NOMO-1 (cell line): Measurements from ENCODE around the gene LRG1.
A peak's percentile ranks its signal among the peaks of the same experiment; 100 is the strongest.

Experiments
- DNase-seq, 2 experiments: peaks; one replicate each; lab custom pipeline; 2025; ENCODE audit not compliant: unreplicated experiment in 2 of 2; lab: John Stamatoyannopoulos, UW

LRG1 gene

DNA sequence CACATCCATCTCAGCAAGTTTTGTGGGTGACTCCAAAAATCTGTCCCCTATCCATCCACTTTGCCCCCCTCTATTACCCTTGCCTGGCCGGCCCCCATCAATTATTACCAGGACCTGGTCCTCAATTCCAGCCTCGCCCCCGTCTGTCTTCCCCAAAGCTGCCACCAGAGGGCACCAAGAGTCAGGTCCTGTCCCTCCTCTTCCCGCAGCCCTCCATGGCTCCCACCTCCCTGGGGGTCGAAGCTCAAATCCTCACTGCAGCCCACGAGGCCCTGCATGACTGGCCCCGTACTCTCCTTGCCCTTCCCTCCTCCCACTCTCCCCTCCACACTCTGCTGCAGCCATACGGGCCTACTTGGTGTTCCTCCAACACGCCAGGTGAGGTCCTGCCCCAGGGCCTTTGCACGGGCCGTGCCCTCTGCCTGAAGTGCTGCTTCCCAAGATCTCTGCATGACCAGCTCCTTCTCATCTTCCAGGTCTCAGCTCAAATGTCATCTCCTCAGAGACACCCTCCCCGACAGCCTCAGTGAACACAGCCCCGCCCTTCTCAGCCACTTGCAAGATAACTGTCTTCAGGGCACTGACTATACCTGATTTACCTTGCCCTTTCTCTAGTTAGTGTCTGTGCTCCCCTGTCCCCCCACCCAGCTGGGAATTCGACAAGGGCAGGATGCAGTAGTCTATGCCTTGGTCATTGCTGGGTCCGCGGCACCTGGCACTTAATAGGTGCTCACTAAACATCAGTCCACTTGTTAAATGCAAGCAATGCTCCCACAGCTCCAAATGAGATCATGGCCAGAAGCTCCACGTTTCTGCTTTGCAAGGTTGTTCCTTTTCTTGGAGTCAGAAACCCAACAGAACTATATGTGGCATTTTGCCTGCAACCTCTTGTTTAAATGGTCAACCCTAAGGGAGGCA lies 36.4 kb upstream of the LRG1 start:
- DNase-seq = no peak

DNA sequence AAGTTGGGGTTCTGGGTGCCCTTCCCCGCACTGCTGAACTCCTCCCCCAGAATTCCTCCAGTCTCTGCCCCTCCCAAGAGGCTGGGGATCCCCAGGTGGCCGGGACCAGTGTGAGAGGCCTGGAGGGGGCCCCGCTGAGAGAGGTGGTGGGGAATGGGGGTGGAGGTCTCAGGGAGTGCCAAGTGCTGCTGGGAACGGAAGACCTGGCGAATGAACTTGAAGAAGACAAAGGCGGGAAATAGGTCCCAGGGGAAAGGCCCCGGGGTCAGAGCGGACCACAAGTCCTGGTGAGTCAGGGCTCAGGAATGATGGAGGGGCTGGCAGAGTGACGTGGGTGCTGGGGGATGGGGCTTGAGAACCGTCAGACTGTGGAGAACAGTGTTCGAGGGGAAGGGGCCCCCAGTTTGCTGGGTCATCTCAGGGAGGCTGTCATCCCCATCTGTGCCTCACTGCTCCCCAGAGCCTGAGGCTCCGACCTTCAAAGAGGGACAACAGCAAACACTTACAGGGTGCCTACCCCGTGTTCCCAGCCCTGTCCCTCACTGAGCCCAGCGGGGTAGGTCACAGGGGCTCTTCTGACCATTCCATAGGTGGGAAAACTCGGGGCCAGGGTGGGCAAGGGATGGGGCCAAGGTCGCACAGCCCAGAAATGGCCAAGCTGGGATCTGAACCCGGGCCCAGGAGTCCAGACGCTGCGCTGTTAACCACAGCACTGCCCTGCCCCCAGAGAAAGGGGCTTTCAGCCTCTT lies 35.6 kb upstream of the LRG1 start:
- no peak for DNase-seq

DNA sequence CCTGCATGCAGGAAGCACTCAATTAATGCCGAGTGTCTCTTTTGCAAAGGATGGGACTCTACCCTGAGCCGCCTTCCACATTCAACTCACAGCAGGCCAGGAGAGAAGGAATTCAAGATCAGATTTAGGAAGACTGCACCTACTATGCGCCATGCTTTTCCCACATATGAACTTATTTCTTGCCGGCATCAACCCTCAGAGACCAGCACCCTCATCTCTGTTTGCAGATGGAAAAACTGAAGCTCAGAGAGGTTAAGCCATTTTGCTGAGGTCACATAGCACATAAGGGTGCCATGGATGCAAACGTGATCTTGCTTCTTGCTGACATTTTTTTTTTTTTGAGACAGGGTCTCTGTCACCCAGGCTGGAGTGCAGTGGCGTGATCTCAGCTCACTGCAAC lies 33.8 kb upstream of the LRG1 start:
- DNase-seq = no peak

DNA sequence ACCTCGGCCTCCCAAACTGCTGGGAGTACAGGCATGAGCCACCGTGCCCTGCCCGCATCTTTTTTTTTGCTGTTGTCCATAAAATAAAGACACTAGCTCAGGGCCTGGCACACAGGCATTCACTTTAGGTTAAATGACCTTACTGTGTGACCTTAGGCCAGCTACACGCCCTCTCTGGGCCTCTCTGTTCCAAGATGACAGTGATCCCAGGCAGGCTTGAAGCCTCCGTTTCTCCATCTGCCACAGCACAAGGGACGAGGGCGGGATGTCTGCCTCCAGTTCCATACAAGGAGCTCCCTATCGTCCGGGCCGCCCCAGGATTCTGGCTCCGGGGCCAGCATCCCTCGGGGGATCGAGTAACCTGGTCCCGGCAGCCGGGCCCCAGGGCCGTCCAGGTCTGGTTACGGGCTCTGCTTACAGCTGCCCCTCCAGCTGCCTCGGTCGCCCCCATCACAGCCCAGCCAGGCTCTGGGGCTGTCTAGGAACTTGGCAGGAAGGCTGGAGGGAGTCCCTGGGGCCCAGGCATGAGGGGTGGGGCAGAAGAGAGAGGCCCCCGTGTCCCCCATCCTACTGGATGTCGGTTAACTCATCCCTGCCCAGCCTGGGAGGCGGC lies 31.6 kb upstream of the LRG1 start:
- DNase-seq = no peak

DNA sequence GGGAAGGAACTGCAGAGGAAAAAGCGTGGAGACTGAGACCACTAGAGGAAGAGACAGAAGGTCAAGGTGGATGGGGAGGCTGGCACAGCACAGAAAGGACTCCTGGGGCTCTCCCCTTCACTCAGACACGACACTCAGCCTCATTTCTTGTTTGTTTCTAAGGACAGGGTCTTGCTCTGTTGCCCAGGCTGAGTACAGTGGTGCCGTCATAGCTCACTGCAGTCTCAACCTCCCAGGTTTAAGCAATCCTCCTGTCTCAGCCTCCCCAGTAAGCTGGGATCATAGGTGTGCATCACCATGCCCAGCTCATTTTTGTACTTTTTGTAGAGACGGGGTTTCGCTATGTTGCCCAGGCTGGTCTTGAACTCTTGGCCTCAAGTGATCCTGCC lies 31.1 kb upstream of the LRG1 start:
- DNase-seq = no peak

DNA sequence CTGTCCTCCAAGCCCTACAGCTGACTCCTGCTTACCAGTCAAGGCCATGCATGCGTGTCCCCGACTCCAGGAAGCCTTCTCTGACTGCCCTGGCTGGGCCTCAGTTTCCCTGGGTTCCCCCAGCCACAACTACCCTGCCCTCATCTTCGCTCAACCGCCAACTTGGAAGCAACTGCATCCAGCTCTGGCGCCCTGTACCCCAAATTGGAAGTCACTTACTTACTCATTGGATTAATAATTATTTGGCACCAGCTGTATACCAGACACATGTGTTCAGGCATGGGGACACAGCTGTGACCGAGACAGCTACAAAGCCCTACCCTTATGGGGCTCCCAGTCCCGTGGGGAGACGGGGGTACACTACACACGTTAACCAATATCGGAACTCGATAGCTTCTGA lies 30.6 kb upstream of the LRG1 start:
- DNase-seq = no peak

DNA sequence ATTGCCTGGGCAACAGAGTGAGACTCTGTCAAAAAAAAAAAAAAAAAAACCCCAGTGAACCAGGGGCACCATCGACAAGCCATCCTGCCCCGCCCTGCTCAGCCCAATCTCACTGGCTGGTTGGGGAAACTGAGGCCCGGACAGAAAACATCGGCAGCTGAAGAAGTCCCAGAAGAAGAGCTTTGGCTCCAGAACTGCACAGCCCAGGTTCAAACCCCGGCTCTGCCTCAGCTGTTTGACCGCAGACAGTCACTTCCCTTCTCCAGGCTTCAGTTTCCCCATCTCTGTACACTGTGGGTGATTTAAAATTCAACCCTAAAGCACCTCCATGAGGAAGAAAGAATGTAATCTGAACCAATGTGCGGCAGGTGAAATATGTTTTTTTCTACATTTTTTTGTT lies 29.1 kb upstream of the LRG1 start:
- peak; percentile 76 to 81 for DNase-seq

DNA sequence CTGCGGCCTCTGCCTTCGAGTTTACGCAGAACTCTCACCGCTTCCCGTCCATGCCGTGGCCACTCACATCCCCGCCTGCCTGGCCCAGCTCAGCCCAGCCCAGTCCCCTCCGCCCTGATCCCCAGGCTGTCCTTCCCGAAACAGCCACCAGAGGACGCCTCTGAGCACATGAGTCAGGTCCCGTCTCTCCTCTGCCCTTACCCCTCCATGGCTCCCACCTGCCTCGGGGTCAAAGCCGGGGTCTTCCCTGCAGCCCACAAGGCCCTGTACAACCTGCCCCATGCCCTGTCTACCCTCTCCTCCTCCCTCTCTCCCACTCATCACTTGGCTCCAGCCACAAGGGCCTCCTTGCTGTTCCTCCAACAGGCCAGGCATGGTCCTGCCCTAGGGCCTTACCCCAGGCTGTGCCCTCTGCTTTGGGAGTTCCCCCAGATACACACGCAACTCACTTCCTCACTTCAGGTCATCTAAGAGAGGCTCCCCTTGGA lies 27.8 kb upstream of the LRG1 start:
- DNase-seq = no peak

DNA sequence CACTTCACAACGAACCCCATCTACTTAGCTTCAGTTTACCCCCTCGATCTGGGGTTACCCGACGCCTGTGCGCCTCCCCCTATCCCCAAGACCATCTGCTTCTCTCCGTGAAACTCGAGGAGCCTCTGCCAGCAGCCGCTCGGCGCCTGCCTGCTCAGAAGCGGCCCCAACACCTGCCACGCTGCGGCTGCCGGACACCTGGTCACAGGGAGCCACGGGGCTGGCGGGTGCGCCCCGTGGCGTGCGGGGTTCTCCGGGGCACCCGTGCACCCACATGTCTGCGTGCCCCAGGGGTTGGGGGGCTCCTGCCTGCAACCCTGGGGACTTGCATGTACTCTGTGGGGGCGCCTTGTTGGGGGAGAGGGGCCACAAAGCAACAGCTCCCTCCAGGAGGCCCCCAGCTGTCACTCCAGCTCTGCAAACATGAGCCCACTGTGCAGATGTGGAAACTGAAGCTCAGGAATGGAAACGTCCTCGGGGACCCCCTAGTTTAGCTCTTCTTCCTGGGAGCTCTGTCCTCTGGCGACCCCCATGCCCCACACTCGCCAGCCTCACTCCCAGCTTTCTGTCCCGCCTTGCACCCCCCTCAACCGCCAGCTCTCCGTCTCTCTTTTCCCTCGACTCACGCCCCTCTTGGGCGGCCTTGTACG lies 26.7 kb upstream of the LRG1 start:
- no peak for DNase-seq

DNA sequence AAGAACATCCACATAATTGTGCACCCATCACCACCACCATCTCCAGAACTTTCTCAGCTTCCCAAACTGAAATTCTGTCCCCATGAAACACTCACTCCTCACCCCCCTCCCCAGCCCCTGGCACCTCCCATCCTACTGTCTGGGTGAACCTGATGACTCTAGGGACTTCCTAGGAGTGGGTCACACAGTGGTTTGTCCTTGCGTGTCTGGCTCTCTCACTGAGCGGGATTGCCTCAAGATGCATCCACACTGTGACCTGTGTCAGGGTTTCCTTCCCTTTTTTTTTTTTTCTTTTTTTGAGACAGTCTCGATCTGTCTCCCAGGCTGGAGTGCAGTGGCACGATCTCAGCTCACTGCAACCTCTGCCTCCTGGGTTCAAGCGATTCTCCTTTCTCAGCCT lies 23.7 kb upstream of the LRG1 start:
- DNase-seq = peak in 1 of 2 experiments; percentile 38

DNA sequence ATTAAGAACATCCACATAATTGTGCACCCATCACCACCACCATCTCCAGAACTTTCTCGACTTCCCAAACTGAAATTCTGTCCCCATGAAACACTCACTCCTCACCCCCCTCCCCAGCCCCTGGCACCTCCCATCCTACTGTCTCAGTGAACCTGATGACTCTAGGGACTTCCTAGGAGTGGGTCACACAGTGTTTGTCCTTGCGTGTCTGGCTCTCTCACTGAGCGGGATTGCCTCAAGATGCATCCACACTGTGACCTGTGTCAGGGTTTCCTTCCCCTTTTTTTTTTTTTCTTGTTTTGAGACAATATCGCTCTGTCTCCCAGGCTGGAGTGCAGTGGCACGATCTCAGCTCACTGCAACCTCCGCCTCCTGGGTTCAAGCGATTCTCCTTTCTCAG lies 22.2 kb upstream of the LRG1 start:
- DNase-seq = peak in 1 of 2 experiments; percentile 55

DNA sequence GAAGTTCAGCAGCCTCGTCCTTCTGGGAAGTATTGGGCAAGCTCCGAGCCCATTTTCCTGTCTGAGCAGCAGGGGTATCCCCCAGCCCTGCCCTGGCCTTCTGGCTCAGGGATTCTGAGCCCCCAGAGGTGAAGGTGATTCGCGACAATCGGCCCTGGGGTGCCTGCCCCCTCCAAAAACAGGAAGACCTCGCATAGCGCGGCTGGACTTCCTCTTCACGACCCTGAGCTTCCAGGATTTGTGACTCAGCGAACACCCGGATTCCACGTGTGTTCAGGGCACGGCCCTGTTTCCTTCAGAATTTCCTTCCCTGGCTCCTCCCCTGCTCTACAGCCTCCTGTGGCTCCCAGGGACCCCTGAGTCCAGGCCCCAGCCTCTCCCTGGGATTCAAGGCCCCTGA lies 19.7 kb upstream of the LRG1 start, which contains the start of gene SEMA6B:
Gene SEMA6B, minus strand, starts transcription at position 116 of the 400 bp plus-strand sequence. CDS start 1,227 bp downstream, outside the sequence.
- peak; percentile 27 to 44 for DNase-seq

DNA sequence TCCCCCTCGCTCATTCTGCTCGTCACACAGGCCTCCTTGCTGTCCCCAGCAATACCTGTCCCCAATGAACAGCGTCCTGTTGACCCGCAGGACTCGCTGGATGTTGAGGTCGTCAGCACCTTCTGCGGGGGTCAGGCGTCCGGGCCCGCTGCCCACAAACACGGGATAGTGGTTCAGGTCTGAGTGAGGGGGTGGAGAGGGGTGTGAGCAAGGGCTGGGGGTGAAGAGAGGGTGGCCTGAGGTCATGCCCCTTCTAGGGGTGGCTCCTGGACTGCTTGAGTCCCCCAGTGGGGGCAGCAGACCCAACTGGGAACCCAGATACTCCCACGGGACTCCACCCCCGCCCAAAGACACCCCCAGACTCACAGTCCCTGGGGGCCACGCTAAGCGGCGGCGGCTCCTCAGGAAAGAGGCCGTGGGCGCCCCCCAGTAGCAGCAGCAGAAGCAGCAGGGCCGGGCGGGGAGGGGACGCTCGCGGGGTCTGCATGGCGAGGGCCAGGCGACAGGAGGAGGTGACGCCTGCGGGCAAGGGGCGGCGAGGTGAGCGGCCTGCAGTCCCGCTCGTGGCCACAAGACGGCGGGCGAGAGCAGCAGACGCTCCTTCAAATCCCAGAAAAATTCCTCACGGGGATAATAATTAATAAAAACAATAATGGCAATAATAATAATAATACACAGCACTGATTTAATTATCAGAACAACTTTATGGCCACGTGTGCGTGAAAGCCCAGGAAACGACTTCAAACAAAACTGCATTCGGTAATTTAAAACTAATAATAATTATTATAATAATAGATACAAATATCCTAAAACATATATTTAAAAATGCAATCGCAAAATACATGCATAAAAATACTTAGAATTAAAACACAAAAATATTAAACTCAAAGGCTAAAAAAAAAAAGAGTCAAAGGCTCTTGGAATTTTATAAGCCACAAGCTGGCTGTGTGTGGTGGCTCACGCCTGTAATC lies 18.4 kb upstream of the LRG1 start:
- DNase-seq = no peak

DNA sequence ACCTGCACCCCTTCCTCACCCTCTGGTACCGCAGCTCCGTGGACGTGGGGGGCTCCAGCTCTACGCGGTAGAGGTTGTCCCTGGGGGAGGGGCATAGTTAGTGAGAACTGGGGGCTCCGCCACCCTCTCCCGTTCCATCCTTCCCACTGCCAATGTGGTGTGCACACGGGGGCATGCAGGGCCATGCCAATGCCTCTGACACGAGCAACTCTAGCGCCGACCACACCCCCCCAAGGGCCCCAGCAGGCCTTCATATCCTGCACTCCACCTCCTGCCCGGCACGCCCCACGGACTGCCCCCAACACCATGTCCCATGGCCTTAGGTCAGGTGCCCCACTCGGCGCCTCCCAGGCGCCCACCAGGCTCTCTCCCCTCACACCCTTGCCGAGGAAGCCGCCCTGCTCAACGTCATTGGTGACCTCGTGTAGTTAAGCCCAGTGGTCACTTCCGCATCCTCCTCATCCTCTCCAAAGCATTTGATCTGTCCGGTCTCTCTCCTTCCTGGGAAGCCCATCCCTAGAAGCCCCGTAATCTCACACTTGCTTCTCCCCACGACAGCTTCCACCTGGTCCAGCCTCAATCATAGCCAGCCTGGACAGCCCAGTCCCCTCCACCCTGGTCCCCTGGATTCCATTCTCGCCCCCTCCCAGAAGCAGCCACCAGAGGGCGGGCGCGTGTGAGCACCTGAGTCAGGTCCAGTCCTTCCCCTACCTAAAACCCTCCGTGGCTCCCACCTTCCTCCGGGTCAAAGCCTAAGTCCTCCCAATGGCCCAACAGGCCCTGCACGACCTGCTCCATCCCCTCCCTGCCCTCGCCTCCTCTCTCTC lies 17.5 kb upstream of the LRG1 start:
- DNase-seq = no peak

DNA sequence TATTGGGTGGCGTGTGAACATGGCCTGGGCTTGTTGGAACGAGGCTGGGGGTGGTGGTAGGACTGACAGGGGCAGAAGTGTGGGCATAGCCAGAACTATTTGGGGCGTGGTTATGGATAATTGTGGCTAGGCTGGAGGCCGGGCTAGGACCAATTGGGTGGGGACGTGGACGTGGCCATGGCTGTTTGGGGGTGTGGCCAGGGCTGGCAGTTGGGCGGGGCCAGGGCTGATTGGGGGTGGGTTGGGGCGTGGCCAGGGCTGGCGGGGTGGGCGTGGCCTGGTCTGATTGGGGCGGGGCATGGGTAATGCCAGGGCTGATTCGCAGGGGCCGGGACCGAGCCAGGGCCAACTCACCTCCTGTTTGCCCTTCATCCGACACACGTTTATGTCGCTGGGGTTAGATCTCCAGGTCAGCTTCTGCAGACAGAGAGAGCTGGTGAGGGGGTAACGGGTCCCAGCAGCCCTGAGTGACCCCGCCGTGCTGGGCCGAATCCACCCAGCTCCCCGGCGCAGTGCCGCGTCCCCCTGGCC lies 16.8 kb upstream of the LRG1 start:
- DNase-seq = peak; percentile 31 to 65

DNA sequence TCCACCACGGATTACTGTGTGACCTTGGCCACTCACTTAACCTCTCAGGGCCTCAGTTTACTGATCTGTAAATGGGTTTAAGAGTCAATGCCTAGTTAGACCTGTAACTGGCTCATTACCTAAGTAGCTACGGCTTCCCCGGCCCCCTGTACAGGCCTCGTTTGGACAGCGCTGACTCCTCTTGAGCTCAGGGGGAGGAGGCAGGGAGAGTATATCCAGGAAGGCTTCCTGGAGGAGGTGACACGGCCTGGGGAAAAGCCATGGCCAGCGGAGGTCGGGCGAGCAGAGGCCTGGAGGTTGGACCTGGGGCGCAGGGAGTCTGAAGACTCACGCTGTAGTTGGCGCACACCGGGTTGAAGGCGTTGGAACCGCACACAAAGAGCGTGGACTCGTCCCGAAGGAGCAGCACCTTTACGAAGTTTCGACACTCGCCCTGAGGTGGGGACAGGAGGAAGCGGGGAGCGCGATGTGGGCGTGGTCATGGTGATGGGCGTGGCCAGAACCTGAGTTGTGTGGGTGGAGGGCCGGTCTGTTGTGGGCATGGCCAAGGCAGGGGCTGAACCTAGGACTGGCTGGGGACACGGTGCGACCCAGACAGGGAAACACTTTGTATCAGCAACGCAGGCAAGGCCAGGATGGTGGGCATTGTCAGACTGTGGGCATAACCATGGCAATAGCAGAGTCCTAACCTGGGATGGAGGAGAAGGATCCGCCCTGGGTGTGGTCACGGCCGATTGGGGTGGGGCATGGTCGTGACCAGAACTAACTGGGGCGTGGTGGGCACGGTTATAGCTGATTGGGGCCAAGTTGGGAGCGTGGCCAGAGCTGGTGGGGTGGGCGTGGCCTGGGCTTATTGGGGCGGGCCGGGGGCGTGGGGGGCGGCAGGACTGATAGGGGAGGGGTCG lies 16.1 kb upstream of the LRG1 start:
- DNase-seq = peak; percentile 11 to 33

DNA sequence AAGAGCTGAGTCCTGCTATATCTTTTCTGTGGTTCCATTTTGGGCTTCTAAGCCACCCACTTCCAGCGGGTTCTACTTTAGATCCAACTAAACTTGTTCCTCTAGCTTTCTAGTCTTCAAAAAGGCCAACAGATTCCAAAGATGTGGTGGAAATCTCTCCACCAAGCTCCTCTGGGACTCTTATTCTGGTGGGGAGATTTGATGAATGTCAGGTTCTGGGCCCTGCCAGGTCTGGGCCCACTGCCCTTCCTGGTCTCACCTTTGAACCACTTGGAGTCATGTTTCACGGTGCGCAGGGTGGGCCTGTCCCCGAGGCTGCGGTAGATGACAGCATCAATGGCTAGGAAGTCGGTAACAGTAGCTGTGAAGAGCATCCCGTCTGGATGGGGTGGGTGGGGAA lies 14.9 kb upstream of the LRG1 start:
- no peak for DNase-seq

DNA sequence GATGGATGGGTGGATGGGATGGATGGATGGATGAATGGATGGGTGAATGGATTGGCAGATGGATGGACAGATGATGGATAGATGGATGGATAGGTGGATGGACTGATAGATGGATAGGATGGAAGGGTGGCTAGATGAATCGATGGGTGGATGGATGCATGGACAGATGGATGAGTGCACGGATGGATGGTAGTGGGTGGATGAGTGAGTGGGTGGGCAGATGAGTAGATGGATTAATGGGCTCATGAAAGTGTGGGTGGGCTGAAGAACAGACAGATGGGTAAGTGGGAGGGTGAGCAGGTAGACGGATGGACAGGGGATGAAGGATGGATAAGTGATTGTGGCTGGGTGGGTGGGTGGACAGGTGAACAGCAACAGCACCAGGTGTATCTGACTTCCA lies 13.9 kb upstream of the LRG1 start:
- no peak for DNase-seq
